ENCODE measurements around the gene PACSIN1. TPM values are rescaled to one million over a fixed set of nuclear protein-coding genes. Genes with fewer than 3 reads are reported as not detected.

The PACSIN1 gene
- polyA plus RNA-seq, 1 donor (not counting 4 experiments of a cell fraction or from before 2014, with no cell fraction given): not detected

DNA sequence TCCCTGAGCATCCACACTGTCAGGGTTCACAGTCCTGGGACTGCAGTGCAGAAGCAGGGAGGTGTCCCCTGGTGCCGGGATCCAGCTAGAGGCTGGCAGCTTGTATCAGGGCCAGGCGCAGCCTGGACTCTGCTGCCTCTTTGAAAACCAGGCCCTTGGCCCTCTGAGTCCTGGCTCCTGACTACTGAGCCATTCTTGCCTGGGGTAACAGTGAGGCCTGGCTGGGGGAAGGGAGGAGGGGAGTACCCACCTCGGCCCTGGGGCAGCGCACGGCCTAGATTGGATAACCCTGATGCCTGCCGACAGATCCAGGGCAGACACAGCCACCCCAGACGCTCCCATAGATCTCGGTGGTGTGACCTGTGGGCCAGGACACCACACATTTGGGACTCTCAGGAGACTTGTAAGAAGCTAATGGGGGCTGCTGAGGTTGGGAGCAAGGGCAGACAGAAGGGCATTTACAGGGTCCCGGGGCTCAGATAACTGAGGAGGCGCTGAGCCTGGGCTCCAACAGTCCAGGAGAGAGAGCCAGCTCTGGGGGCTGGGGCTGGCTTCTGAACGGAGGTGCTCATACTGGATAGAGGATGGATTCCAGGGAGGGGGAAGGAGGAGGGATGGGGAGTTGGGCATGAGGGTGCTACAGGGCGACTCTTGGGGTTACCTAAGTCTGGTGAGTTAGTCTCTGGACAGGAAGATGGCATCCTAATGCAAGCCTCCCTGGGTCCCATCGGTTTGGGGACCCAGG lies 59.7 kb downstream of the PACSIN1 start:
- no peak for FAIRE-seq
- Histone ChIP-seq H3K9ac (ENCODE audit: control insufficient read depth, extremely low read depth, insufficient read depth, low read length) (no peak overlapping the region), H3K4me2 (ENCODE audit: control insufficient read depth, extremely low read depth, insufficient read depth, low read depth, low read length) (no peak overlapping the region), H3K27me3 (ENCODE audit: control insufficient read depth, extremely low read depth, insufficient read depth, low read length) (no peaks in the 10 kb centered on the region), H3K9me1 (ENCODE audit: control insufficient read depth, extremely low read depth, insufficient read depth, low read length) (no peaks in the 10 kb centered on the region), H3K4me3 (ENCODE audit: control insufficient read depth in 2 of 3, extremely low read depth in 1 of 3, insufficient read depth in 2 of 3, low read depth in 1 of 3, low read length in 3 of 3) (no peak overlapping the region), H3K9me3 (ENCODE audit: control insufficient read depth, low read depth, low read length) (no peaks in the 10 kb centered on the region), H4K20me1 (ENCODE audit: control insufficient read depth, extremely low read depth, insufficient read depth, low read length) (no peaks in the 10 kb centered on the region), H3K36me3 (ENCODE audit: control insufficient read depth in 2 of 2, extremely low read depth in 1 of 2, insufficient read depth in 2 of 2, low read length in 2 of 2) (no peaks in the 10 kb centered on the region), H3K79me2 (ENCODE audit: control insufficient read depth, insufficient read depth, low read length) (no peaks in the 10 kb centered on the region), H3K27ac (ENCODE audit: control insufficient read depth, insufficient read depth, low read length) (no peak overlapping the region), H2AFZ (ENCODE audit: control insufficient read depth, low read length) (no peak overlapping the region), H3K4me1 (ENCODE audit: control insufficient read depth, extremely low read depth, insufficient read depth, low read length) (no peaks in the 10 kb centered on the region)
- TF ChIP-seq, protein P1, sequence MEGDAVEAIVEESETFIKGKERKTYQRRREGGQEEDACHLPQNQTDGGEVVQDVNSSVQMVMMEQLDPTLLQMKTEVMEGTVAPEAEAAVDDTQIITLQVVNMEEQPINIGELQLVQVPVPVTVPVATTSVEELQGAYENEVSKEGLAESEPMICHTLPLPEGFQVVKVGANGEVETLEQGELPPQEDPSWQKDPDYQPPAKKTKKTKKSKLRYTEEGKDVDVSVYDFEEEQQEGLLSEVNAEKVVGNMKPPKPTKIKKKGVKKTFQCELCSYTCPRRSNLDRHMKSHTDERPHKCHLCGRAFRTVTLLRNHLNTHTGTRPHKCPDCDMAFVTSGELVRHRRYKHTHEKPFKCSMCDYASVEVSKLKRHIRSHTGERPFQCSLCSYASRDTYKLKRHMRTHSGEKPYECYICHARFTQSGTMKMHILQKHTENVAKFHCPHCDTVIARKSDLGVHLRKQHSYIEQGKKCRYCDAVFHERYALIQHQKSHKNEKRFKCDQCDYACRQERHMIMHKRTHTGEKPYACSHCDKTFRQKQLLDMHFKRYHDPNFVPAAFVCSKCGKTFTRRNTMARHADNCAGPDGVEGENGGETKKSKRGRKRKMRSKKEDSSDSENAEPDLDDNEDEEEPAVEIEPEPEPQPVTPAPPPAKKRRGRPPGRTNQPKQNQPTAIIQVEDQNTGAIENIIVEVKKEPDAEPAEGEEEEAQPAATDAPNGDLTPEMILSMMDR (optimal IDR thresholded peaks at IDR 0.05 in 1 of 3, IDR thresholded peaks at IDR 0.05 in 1 of 3, conservative IDR thresholded peaks at IDR 0.05 in 1 of 3; ENCODE audit: extremely low read depth in 1 of 3, insufficient read depth in 2 of 3, low read length in 3 of 3): no peak
- TF ChIP-seq EZH2 (IDR thresholded peaks at IDR 0.05; ENCODE audit: low read length): no peak
- DNase-seq (ENCODE audit: low read depth, low spot score): no peak
- dilution Hi-C loops (cut with MboI; ENCODE audit: extremely low pct_ligation_motif_present, low sequenced_read_pairs): no loop called here

DNA sequence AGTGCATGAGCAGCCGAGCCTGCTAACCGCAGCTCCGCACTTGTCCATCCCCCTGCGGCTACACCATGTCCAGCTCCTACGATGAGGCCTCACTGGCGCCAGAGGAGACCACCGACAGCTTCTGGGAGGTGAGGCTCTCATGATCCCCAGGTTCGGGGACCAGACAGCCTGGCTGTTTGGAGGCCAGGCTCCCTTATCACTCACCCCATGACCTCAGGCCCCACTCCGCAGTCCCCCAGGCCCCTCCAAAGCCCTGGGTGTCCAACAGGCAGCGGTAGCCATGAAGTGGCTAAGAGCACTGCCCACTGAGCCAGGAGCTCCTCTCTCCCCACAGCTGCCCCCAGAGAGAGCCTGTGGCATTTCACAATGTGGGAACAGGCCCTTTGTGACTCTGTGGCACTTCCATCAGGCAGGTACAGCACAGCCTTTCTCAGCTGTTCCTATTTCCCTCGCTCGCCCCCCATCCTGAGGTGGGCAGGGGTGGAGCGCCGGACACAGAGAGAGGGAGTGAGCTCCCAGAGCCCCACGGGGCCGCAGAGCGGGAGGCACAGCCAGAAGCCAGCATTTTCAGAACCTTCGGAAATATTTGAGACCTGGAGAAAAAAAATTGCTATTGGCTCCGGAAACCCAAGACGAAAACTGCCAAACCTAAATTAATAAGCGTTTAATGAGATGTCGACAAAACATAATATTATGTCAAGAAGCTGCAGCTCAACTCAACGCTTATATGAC lies 60.5 kb downstream of the PACSIN1 start:
- Histone ChIP-seq H3K79me2 (ENCODE audit: control insufficient read depth, insufficient read depth, low read length) (no peaks in the 10 kb centered on the region), H3K9ac (ENCODE audit: control insufficient read depth, extremely low read depth, insufficient read depth, low read length) (peak overlapping the region; percentile 26), H3K36me3 (ENCODE audit: control insufficient read depth in 2 of 2, extremely low read depth in 1 of 2, insufficient read depth in 2 of 2, low read length in 2 of 2) (no peaks in the 10 kb centered on the region), H3K27ac (ENCODE audit: control insufficient read depth, insufficient read depth, low read length) (no peak overlapping the region), H3K4me3 (ENCODE audit: control insufficient read depth in 2 of 3, extremely low read depth in 1 of 3, insufficient read depth in 2 of 3, low read depth in 1 of 3, low read length in 3 of 3) (no peak overlapping the region), H3K9me1 (ENCODE audit: control insufficient read depth, extremely low read depth, insufficient read depth, low read length) (no peaks in the 10 kb centered on the region), H4K20me1 (ENCODE audit: control insufficient read depth, extremely low read depth, insufficient read depth, low read length) (no peaks in the 10 kb centered on the region), H3K4me1 (ENCODE audit: control insufficient read depth, extremely low read depth, insufficient read depth, low read length) (no peaks in the 10 kb centered on the region), H3K9me3 (ENCODE audit: control insufficient read depth, low read depth, low read length) (no peaks in the 10 kb centered on the region), H2AFZ (ENCODE audit: control insufficient read depth, low read length) (peak overlapping the region; percentile 32), H3K4me2 (ENCODE audit: control insufficient read depth, extremely low read depth, insufficient read depth, low read depth, low read length) (peak overlapping the region; percentile 56), H3K27me3 (ENCODE audit: control insufficient read depth, extremely low read depth, insufficient read depth, low read length) (no peaks in the 10 kb centered on the region)
- DNase-seq (ENCODE audit: low read depth, low spot score) (no peak), FAIRE-seq (no peak)
- TF ChIP-seq, protein P1 (optimal IDR thresholded peaks at IDR 0.05 in 1 of 3, IDR thresholded peaks at IDR 0.05 in 1 of 3, conservative IDR thresholded peaks at IDR 0.05 in 1 of 3; ENCODE audit: extremely low read depth in 1 of 3, insufficient read depth in 2 of 3, low read length in 3 of 3): no peak
- no peak for TF ChIP-seq EZH2 (IDR thresholded peaks at IDR 0.05; ENCODE audit: low read length)
- dilution Hi-C loops (cut with MboI; ENCODE audit: extremely low pct_ligation_motif_present, low sequenced_read_pairs): no loop called here

All from keratinocyte (primary cell).